Mucosa of stomach (tissue), 1 donor: ENCODE results near the gene BAZ1B.
"Not testable (repeated sequence)": the region's sequence is repeated elsewhere in the genome, so short reads cannot be mapped to it uniquely, and the experiment has no call there.

Experiments used
- H3K27me3 ChIP-seq: one replicate; pipeline ENCODE4 v1.7.0; 2013; ENCODE audit warnings: mild to moderate bottlenecking, low read length; ENCODE audit not compliant: control insufficient read depth, insufficient read depth
- H3K36me3 ChIP-seq: one replicate; pipeline ENCODE4 v1.7.0; 2013; ENCODE audit warnings: low read length; ENCODE audit not compliant: control insufficient read depth, insufficient read depth
- H3K4me1 ChIP-seq: one replicate; pipeline ENCODE4 v1.7.0; 2013; ENCODE audit warnings: mild to moderate bottlenecking, low read length; ENCODE audit not compliant: control insufficient read depth, insufficient read depth
- H3K4me3 ChIP-seq: one replicate; pipeline ENCODE4 v1.7.0; 2013; ENCODE audit warnings: low read length
- H3K9ac ChIP-seq: one replicate; pipeline ENCODE4 v1.7.0; 2013; ENCODE audit warnings: mild to moderate bottlenecking, low read length, moderate library complexity
- H3K9me3 ChIP-seq: one replicate; pipeline ENCODE4 v1.7.0; 2013; ENCODE audit warnings: mild to moderate bottlenecking, low read length, moderate library complexity; ENCODE audit not compliant: control insufficient read depth
- donor health status: Pancreatic carcinoma.

Gene BAZ1B

GRCh38 chr7:73536479-73536878, 14.4 kb upstream of the BAZ1B start:
- H3K36me3 ChIP-seq = peaks cover 17% of the 10 kb centered on the region

DNA sequence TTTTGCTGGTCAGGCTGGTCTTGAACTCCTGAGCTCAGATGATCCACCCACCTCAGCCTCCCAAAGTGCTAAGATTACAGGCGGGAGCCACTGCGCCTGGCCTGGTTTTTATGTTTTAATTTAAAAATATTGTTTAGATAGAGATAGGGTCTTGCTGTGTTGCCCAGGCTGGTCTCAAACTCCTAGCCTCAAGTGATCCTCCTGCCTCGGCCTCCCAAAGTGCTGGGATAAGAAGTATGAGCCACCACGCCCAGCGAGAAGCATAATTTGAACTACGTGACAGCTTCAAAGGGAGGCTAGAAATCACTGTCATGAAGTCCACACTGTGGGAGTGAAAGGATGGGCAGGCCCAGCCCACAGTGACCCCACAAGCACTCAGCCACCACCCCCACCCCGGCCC, 13.8 kb upstream of the BAZ1B start:
- H3K4me3 ChIP-seq, H3K4me1 ChIP-seq, H3K27me3 ChIP-seq, H3K9me3 ChIP-seq, H3K9ac ChIP-seq: not testable (repeated sequence)
- H3K36me3 ChIP-seq = peaks cover 17% of the 10 kb centered on the region

More at GRCh38 chr7:73536479-73536878, 14.4 kb upstream of the BAZ1B start:
- Histone ChIP-seq H3K4me3 (no peak overlapping the region), H3K9me3 (no peaks in the 10 kb centered on the region), H3K27me3 (no peaks in the 10 kb centered on the region), H3K9ac (no peak overlapping the region), H3K4me1 (no peaks in the 10 kb centered on the region)

- Histone ChIP-seq H3K4me3 (no peak overlapping the region), H3K27me3 (no peaks in the 10 kb centered on the region), H3K4me1 (no peaks in the 10 kb centered on the region), H3K36me3 (peaks cover 4% of the 10 kb centered on the region), H3K9ac (no peak overlapping the region), H3K9me3 (no peaks in the 10 kb centered on the region)
Measured at GRCh38 chr7:73533742-73534141, 11.6 kb upstream of the BAZ1B start.

- Histone ChIP-seq H3K4me3 (no peak overlapping the region), H3K9ac (no peak overlapping the region), H3K27me3 (no peaks in the 10 kb centered on the region), H3K9me3 (no peaks in the 10 kb centered on the region), H3K4me1 (no peaks in the 10 kb centered on the region), H3K36me3 (peaks cover 4% of the 10 kb centered on the region)
Measured at GRCh38 chr7:73532224-73532623, 10.1 kb upstream of the BAZ1B start.

GRCh38 chr7:73530800-73531199, 8.7 kb upstream of the BAZ1B start:
- no peaks in the 10 kb centered on the region for H3K9me3 ChIP-seq
- H3K27me3 ChIP-seq = no peaks in the 10 kb centered on the region
- H3K4me1 ChIP-seq = no peaks in the 10 kb centered on the region
- no peak overlapping the region for H3K4me3 ChIP-seq
- no peak overlapping the region for H3K9ac ChIP-seq
- H3K36me3 ChIP-seq = no peaks in the 10 kb centered on the region

- Histone ChIP-seq H3K27me3 (no peaks in the 10 kb centered on the region), H3K36me3 (no peaks in the 10 kb centered on the region), H3K4me3 (no peak overlapping the region), H3K9me3 (no peaks in the 10 kb centered on the region), H3K9ac (no peak overlapping the region), H3K4me1 (no peaks in the 10 kb centered on the region)
Measured at GRCh38 chr7:73526896-73527821, 5.1 kb upstream of the BAZ1B start.

DNA sequence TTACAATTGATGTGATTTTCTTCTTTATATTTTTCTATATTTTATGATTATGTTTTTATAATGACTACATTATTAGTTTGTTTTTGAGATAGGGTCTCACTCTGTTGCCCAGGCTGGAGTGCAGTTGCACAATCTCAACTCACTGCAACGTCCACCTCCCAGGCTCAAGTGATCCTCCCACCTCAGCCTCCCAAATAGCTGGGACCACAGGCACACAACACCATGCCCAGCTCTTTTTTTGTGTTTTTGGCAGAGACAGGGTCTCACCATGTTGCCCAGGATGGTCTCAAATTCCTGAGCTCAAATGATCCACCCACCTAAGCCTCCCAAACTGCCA, 4.0 kb upstream of the BAZ1B start:
- H3K4me3 ChIP-seq, H3K36me3 ChIP-seq, H3K9ac ChIP-seq, H3K9me3 ChIP-seq, H3K27me3 ChIP-seq, H3K4me1 ChIP-seq: not testable (repeated sequence)

GRCh38 chr7:73521636-73522104, 423 bp downstream of the BAZ1B start:
- Histone ChIP-seq H3K36me3 (no peaks in the 10 kb centered on the region), H3K9ac (peak overlapping the region; percentile 78), H3K4me3 (peak overlapping the region; percentile 73), H3K9me3 (no peaks in the 10 kb centered on the region), H3K27me3 (no peaks in the 10 kb centered on the region), H3K4me1 (peaks cover 9% of the 10 kb centered on the region)

DNA sequence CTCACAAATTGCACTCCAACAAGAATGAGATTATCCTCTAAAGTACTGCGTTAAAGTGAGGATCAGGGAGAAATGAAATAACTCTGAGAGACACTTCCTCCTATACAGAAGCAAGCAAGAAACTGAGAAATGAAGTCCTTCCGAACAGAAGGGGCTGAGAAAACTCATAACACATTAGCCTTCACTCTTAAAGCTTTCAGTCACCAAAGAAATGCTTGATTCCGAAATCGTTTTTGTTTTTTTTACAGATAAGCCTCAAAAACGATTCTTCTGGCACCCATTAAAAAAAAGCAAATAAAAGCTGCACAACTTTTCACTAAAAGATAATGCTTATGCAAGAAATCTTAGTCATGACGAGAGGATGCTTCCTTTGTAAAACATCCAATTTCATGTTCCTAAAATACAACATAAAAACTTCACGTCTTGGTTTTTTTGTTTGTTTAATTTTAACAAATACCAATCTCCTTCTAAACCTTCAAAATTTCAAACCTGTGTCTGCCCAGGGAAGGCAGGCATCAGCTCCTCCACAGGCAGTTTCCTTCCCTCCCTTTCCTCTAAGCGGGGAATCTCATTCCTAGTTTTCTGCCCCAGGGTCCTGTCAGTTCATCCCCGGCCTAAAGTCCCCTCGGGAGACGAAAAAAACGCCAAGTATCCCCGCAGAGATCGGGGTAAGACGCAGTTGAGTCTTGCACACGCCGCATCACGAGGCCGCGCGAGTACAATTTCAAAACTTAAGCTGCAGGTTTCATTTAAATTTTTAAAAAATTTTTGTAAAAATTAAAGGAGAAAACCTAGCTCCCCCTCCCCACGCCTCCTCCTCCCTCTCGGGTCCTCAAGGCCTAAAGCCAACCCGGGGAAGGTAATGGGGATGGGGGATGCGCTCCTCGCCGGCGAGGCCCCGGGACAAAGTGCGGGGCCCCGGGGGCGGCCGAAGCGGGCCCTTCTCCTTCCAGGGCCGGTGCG, 1.1 kb downstream of the BAZ1B start:
- no peaks in the 10 kb centered on the region for H3K36me3 ChIP-seq
- no peaks in the 10 kb centered on the region for H3K27me3 ChIP-seq
- peak overlapping the region; percentile 78 for H3K9ac ChIP-seq
- no peaks in the 10 kb centered on the region for H3K9me3 ChIP-seq
- peaks cover 9% of the 10 kb centered on the region for H3K4me1 ChIP-seq
- H3K4me3 ChIP-seq = no peak overlapping the region

GRCh38 chr7:73519867-73520672, 2.0 kb downstream of the BAZ1B start:
- H3K9me3 ChIP-seq = no peaks in the 10 kb centered on the region
- H3K4me3 ChIP-seq = no peak overlapping the region
- H3K9ac ChIP-seq = peak overlapping the region; percentile 78
- no peaks in the 10 kb centered on the region for H3K27me3 ChIP-seq
- peaks cover 9% of the 10 kb centered on the region for H3K4me1 ChIP-seq
- no peaks in the 10 kb centered on the region for H3K36me3 ChIP-seq

- Histone ChIP-seq H3K27me3 (no peaks in the 10 kb centered on the region), H3K9me3 (no peaks in the 10 kb centered on the region), H3K4me3 (no peak overlapping the region), H3K9ac (peak overlapping the region; percentile 1), H3K4me1 (peaks cover 9% of the 10 kb centered on the region), H3K36me3 (no peaks in the 10 kb centered on the region)
Measured at GRCh38 chr7:73518470-73518869, 3.6 kb downstream of the BAZ1B start.
